WTC11 (cell line): ENCODE measurements around the gene KIAA1586. TPM values are rescaled to one million over a fixed set of nuclear protein-coding genes. Genes with fewer than 3 reads are reported as not detected.
A peak's percentile ranks its signal among the peaks of the same experiment; 100 is the strongest.
"Not testable (repeated sequence)": the region's sequence is repeated elsewhere in the genome, so short reads cannot be mapped to it uniquely, and the experiment has no call there.

Source experiments
- ATAC-seq: fragments of 200-7000 bp; cut with Tn5 transposase; 2 replicates; pipeline ENCODE4 v1.10.0; 2021; ENCODE audit warnings: mild to moderate bottlenecking, moderate library complexity
- CTCF ChIA-PET: fragments of 300-600 bp; sonication (Branson Sonifier 250); formaldehyde crosslinking; loops from one replicate; lab custom pipeline; 2021; ENCODE audit warnings: antibody characterized with exemption; lab: Charles Lee
- POLR2A ChIA-PET: fragments of 350-600 bp; sonication (Branson Sonifier 250); formaldehyde crosslinking; loops from one replicate; lab custom pipeline; 2021; ENCODE audit warnings: antibody characterized with exemption; lab: Charles Lee
- DNase-seq: peaks from one replicate; pipeline ENCODE4 v3.0.0; 2021; ENCODE audit warnings: low spot score
- H3K27ac Mint-ChIP-seq: 2 replicates; pipeline ENCODE4 v1.8.0; 2021; ENCODE audit warnings: mixed read lengths
- H3K27me3 Mint-ChIP-seq: 2 replicates; pipeline ENCODE4 v1.8.0; 2021; ENCODE audit warnings: low read depth, mild to moderate bottlenecking, moderate library complexity, mixed read lengths
- H3K36me3 Mint-ChIP-seq: 2 replicates; pipeline ENCODE4 v1.8.0; 2021; ENCODE audit warnings: mixed read lengths
- H3K4me1 Mint-ChIP-seq: 2 replicates; pipeline ENCODE4 v1.8.0; 2022; ENCODE audit warnings: mixed read lengths
- H3K4me3 Mint-ChIP-seq: 2 replicates; pipeline ENCODE4 v1.8.0; 2021; ENCODE audit warnings: mild to moderate bottlenecking, moderate library complexity, mixed read lengths
- H3K9me3 Mint-ChIP-seq: 2 replicates; pipeline ENCODE4 v1.8.0; 2021; ENCODE audit warnings: mixed read lengths
- AFF4 ChIP-seq: sonication (generic); formaldehyde crosslinking; IDR thresholded peaks from 2 replicates; pipeline ENCODE4 v1.8.1; 2023; ENCODE audit warnings: mild to moderate bottlenecking, missing genetic modification reagents, borderline replicate concordance
- CBFB ChIP-seq: sonication (generic); formaldehyde crosslinking; IDR thresholded peaks from 2 replicates; pipeline ENCODE4 v1.8.1; 2022; ENCODE audit warnings: mild to moderate bottlenecking, low read depth, missing genetic modification reagents
- HMGA2 ChIP-seq: fragments of 250-450 bp; sonication (Bioruptor Pico); IDR thresholded peaks from 2 replicates; pipeline ENCODE4 v1.4.0; 2021; ENCODE audit warnings: mild to moderate bottlenecking, moderate library complexity
- MLX ChIP-seq: sonication (generic); formaldehyde crosslinking; IDR thresholded peaks from 2 replicates; pipeline ENCODE4 v1.8.1; 2023; ENCODE audit warnings: mild to moderate bottlenecking, missing genetic modification reagents, moderate library complexity
- NFE2L1 ChIP-seq: sonication (generic); formaldehyde crosslinking; IDR thresholded peaks from 2 replicates; pipeline ENCODE4 v1.8.1; 2023; ENCODE audit warnings: missing genetic modification reagents
- NFYB ChIP-seq: sonication (generic); formaldehyde crosslinking; conservative IDR thresholded peaks from 2 replicates; pipeline ENCODE4 v1.8.0; 2022; ENCODE audit warnings: low read depth, missing genetic modification reagents
- TP53 ChIP-seq: sonication (generic); formaldehyde crosslinking; IDR thresholded peaks from 2 replicates; pipeline ENCODE4 v1.8.1; 2023; ENCODE audit warnings: mild to moderate bottlenecking, missing genetic modification reagents
- ZNF121 ChIP-seq: sonication (generic); formaldehyde crosslinking; IDR thresholded peaks from 2 replicates; pipeline ENCODE4 v1.8.0; 2023; ENCODE audit warnings: missing genetic modification reagents
- ZNF263 ChIP-seq: sonication (generic); formaldehyde crosslinking; IDR thresholded peaks from 2 replicates; pipeline ENCODE4 v1.8.1; 2022; ENCODE audit warnings: low read depth, mild to moderate bottlenecking, moderate library complexity, missing genetic modification reagents
- ZNF423 ChIP-seq: fragments of 250-450 bp; sonication (Bioruptor Pico); IDR thresholded peaks from 2 replicates; pipeline ENCODE4 v2.1.2; 2022; ENCODE audit warnings: mild to moderate bottlenecking, moderate library complexity
- total RNA-seq: library from RNA; stranded (reverse); gene quantifications from 3 replicates; pipeline ENCODE4 v1.2.3, GENCODE V29; 2021
- TF ChIP-seq, protein P1 (sequence below): sonication (generic); formaldehyde crosslinking; conservative IDR thresholded peaks from 2 replicates; pipeline ENCODE4 v1.8.1; 2023; ENCODE audit warnings: mild to moderate bottlenecking, low read depth, missing genetic modification reagents, moderate library complexity
- TF ChIP-seq, protein P2 (sequence below): sonication (generic); formaldehyde crosslinking; IDR thresholded peaks from 2 replicates; pipeline ENCODE4 v1.8.1; 2023; ENCODE audit warnings: mild to moderate bottlenecking, missing genetic modification reagents
- TF ChIP-seq, protein P3 (sequence below): sonication (generic); formaldehyde crosslinking; IDR thresholded peaks from 2 replicates; pipeline ENCODE4 v1.8.1; 2022; ENCODE audit warnings: mild to moderate bottlenecking, moderate library complexity, missing genetic modification reagents
- TF ChIP-seq, protein P4 (sequence below): sonication (generic); formaldehyde crosslinking; IDR thresholded peaks from 2 replicates; pipeline ENCODE4 v1.8.0; 2023; ENCODE audit warnings: missing genetic modification reagents

The KIAA1586 gene
- total RNA-seq, 1 experiment from 2014 or later, result 17.2 TPM

- TF ChIP-seq, protein P1, sequence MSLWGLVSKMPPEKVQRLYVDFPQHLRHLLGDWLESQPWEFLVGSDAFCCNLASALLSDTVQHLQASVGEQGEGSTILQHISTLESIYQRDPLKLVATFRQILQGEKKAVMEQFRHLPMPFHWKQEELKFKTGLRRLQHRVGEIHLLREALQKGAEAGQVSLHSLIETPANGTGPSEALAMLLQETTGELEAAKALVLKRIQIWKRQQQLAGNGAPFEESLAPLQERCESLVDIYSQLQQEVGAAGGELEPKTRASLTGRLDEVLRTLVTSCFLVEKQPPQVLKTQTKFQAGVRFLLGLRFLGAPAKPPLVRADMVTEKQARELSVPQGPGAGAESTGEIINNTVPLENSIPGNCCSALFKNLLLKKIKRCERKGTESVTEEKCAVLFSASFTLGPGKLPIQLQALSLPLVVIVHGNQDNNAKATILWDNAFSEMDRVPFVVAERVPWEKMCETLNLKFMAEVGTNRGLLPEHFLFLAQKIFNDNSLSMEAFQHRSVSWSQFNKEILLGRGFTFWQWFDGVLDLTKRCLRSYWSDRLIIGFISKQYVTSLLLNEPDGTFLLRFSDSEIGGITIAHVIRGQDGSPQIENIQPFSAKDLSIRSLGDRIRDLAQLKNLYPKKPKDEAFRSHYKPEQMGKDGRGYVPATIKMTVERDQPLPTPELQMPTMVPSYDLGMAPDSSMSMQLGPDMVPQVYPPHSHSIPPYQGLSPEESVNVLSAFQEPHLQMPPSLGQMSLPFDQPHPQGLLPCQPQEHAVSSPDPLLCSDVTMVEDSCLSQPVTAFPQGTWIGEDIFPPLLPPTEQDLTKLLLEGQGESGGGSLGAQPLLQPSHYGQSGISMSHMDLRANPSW (CRISPR knock-in tag), result no peak
- TF ChIP-seq AFF4 (CRISPR knock-in tag), result no peak
- no peak for TF ChIP-seq NFE2L1 (CRISPR knock-in tag)
- TF ChIP-seq ZNF121, result 0 out of 2 replicates have a peak, but pooled peaks have one; percentile 12
- TF ChIP-seq, protein P2, sequence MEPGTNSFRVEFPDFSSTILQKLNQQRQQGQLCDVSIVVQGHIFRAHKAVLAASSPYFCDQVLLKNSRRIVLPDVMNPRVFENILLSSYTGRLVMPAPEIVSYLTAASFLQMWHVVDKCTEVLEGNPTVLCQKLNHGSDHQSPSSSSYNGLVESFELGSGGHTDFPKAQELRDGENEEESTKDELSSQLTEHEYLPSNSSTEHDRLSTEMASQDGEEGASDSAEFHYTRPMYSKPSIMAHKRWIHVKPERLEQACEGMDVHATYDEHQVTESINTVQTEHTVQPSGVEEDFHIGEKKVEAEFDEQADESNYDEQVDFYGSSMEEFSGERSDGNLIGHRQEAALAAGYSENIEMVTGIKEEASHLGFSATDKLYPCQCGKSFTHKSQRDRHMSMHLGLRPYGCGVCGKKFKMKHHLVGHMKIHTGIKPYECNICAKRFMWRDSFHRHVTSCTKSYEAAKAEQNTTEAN, result no peak
- no peak for TF ChIP-seq TP53
- no peaks in the 10 kb centered on the region for H3K9me3 Mint-ChIP-seq
- peak; percentile 24 for DNase-seq
- peaks cover 2% of the 10 kb centered on the region for H3K4me1 Mint-ChIP-seq
- H3K36me3 Mint-ChIP-seq, result no peaks in the 10 kb centered on the region
- peaks cover 42% of the 10 kb centered on the region for H3K27me3 Mint-ChIP-seq
- ATAC-seq, result peak; percentile 98
- CTCF ChIA-PET, result interaction anchor here (1.1 kb wide), 1 partner anchor 85 kb away, joined by 4 read pairs; the partner anchor contains the start of gene BEND6
- POLR2A ChIA-PET, result no interaction called here
- H3K27ac Mint-ChIP-seq, result no peak overlapping the region
- H3K4me3 Mint-ChIP-seq, result no peak overlapping the region
These were observed 6.5 kb upstream of the KIAA1586 start for GRCh38 chr6:57040011-57040410.

DNA sequence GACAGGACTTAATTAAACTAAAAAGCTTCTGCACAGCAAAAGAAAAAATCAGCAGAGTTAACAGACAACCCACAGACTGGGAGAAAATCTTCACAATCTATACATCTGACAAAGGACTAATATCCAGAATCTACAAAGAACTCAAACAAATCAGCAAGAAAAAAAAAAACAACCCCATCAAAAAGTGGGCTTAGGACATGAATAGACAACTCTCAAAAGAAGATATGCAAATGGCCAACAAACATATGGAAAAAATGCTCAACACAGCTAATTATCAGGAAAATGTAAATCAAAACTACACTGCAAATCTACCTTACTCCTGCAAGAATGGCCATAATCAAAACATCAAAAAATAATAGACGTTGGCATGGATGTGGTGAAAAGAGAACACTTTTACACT lies 2.4 kb upstream of the KIAA1586 start:
- Mint-ChIP-seq H3K4me1 (peaks cover 17% of the 10 kb centered on the region), H3K27me3 (peaks cover 45% of the 10 kb centered on the region)
- CTCF ChIA-PET, ATAC-seq, H3K9me3 Mint-ChIP-seq, H3K4me3 Mint-ChIP-seq, H3K27ac Mint-ChIP-seq, H3K36me3 Mint-ChIP-seq, DNase-seq: not testable (repeated sequence)
- POLR2A ChIA-PET, result interaction anchor here (0.6 kb wide), 1 partner anchor 45 kb away, joined by 3 read pairs; no protein-coding TSS in a partner anchor

GRCh38 chr6:57044568-57044967 lies 1.9 kb upstream of the KIAA1586 start:
- DNase-seq (no peak), ATAC-seq (no peak)
- no peak overlapping the region for H3K27ac Mint-ChIP-seq
- H3K9me3 Mint-ChIP-seq, result no peaks in the 10 kb centered on the region
- H3K36me3 Mint-ChIP-seq, result peaks cover 9% of the 10 kb centered on the region
- no peak overlapping the region for H3K4me3 Mint-ChIP-seq
- no peak for TF ChIP-seq HMGA2 (CRISPR knock-in tag)
- no peak for TF ChIP-seq NFYB (CRISPR knock-in tag)
- TF ChIP-seq, protein P3, sequence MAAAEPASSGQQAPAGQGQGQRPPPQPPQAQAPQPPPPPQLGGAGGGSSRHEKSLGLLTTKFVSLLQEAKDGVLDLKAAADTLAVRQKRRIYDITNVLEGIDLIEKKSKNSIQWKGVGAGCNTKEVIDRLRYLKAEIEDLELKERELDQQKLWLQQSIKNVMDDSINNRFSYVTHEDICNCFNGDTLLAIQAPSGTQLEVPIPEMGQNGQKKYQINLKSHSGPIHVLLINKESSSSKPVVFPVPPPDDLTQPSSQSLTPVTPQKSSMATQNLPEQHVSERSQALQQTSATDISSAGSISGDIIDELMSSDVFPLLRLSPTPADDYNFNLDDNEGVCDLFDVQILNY (CRISPR knock-in tag), result no peak
- no peak for TF ChIP-seq ZNF263 (CRISPR knock-in tag)
- no peak for TF ChIP-seq ZNF423 (CRISPR knock-in tag)
- no peak for TF ChIP-seq MLX
- TF ChIP-seq, protein P4, sequence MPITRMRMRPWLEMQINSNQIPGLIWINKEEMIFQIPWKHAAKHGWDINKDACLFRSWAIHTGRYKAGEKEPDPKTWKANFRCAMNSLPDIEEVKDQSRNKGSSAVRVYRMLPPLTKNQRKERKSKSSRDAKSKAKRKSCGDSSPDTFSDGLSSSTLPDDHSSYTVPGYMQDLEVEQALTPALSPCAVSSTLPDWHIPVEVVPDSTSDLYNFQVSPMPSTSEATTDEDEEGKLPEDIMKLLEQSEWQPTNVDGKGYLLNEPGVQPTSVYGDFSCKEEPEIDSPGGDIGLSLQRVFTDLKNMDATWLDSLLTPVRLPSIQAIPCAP (CRISPR knock-in tag), result no peak
- no peak for TF ChIP-seq CBFB
- peaks cover 17% of the 10 kb centered on the region for H3K4me1 Mint-ChIP-seq
- POLR2A ChIA-PET, result interaction anchor here (0.6 kb wide), 1 partner anchor 45 kb away, joined by 3 read pairs; no protein-coding TSS in a partner anchor
- H3K27me3 Mint-ChIP-seq, result peaks cover 41% of the 10 kb centered on the region
- CTCF ChIA-PET, result no interaction called here

DNA sequence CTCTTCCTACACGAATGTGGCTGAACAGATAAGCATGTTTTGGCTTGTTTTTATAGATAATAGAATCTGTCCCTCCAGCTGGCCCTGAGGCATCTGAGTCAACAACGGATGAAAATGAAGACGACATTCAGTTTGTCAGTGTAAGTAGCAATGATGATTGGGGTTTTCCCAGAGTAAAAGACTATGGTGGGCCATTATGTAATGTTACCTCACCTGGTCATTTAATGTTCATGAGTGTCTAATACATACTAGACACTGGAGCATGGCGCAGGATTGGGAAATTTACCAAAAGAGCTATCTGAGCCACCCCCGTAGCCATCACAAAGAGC lies 728 bp downstream of the KIAA1586 start:
- H3K9me3 Mint-ChIP-seq, POLR2A ChIA-PET, CTCF ChIA-PET, H3K4me3 Mint-ChIP-seq, DNase-seq, ATAC-seq, H3K27ac Mint-ChIP-seq: not testable (repeated sequence)
- Mint-ChIP-seq H3K27me3 (peaks cover 29% of the 10 kb centered on the region), H3K36me3 (peaks cover 27% of the 10 kb centered on the region), H3K4me1 (peaks cover 15% of the 10 kb centered on the region)

GRCh38 chr6:57047859-57048258 lies 1.4 kb downstream of the KIAA1586 start:
- POLR2A ChIA-PET, result not testable (repeated sequence)
- Mint-ChIP-seq H3K4me3 (peak overlapping the region; percentile 48), H3K27me3 (peaks cover 23% of the 10 kb centered on the region)

More at GRCh38 chr6:57047859-57048258, 1.4 kb downstream of the KIAA1586 start:
- DNase-seq, H3K27ac Mint-ChIP-seq, H3K9me3 Mint-ChIP-seq, CTCF ChIA-PET, ATAC-seq: not testable (repeated sequence)
- H3K36me3 Mint-ChIP-seq, result peaks cover 29% of the 10 kb centered on the region
- peaks cover 15% of the 10 kb centered on the region for H3K4me1 Mint-ChIP-seq
